ENCODE data around the gene PRSS3.
"Not testable (repeated sequence)": the region's sequence is repeated elsewhere in the genome, so short reads cannot be mapped to it uniquely, and the experiment has no call there.

Gene PRSS3

DNA sequence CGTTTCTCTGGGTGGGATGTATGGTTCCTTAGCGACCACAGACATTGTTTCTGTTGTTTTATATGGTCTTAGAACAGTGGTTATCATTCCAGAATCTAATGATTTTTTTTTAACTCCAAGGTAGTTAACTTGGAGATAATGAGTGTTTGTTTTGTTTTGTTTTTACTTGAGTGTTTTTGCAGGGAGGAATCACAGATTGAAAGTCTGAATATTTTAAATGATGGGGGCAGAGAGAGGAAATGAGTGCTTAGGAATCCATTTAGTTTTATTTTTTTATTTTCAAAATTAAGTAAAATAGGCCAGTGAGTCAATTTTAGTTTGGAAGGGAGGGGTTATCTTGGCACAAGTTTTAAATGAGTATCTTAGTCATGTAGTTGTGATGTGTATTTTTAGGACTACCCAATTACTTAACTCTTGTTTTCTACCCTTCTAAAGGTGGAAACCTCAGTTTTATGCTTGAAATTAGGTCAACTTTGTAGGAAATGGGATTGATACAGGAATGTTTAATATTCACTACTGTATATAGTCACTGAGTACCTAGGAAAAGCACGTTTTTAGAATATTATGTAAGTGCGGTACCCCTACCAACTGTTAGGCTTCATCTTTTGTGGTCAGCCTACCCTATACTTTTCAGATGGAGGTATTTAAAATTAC is 23.6 kb downstream of the PRSS3 start:
- DNase-seq = no peak

DNA sequence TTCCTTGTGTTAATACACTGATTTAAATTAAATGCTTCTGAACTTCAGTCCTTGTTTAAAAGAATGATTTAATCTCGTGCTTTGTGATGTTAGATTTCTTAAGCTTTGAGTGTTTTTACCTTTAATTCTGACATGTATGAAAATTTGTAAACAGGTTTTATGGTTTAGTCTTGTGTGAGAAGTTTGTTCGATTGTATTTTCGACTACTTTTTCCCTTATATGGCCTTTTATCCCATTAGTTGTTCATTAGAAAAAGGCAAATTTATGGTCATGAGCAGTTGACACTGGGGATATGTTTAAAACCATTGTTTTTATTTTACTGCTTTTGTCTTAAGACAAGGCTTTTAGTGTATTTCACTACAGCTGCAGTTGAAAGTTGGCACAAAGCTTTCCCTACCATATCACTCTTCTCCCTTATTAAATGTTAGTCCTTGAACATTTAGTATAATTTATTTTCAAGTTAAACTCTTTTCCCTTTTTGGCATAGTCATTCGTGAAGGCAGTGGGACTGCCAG is 24.9 kb downstream of the PRSS3 start:
- no peak for DNase-seq

DNA sequence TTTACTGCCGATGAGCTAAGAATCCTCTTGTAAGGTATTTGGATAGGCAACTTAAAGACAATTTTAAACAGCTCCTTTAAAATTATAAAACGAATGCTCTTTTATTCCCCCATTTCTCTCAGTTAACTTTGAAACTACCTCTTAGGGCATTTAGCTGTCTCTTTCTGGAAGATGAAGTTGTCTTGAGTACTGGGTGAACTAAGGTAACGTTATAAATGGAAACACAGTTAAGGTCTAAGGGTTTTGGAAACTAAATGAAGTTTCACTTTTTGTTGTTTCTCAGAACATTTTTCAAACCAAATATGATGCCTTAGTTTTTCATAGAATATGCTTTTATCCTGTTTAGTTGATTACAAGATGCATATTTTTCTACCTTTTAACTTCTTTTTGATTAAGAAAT is 28.4 kb downstream of the PRSS3 start:
- no peak for DNase-seq

DNA sequence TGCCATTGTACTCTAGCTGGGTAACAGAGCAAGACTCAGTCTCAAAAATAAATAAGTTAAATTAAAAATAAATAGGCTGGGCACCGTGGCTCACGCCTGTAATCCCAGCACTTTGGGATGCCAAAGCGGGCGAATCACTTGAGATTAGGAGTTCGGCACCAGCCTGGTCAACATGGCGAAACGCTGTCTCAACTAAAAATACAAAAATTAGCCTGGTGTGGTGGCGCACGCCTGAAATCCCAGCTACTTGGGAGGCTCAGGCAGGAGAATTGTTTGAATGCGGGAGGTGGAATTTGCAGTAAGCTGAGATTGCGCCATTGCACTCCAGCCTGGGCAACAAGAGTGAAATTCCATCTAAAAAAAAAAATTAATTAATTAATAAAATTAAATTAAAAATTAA is 31.9 kb downstream of the PRSS3 start:
- not testable (repeated sequence) for DNase-seq

DNA sequence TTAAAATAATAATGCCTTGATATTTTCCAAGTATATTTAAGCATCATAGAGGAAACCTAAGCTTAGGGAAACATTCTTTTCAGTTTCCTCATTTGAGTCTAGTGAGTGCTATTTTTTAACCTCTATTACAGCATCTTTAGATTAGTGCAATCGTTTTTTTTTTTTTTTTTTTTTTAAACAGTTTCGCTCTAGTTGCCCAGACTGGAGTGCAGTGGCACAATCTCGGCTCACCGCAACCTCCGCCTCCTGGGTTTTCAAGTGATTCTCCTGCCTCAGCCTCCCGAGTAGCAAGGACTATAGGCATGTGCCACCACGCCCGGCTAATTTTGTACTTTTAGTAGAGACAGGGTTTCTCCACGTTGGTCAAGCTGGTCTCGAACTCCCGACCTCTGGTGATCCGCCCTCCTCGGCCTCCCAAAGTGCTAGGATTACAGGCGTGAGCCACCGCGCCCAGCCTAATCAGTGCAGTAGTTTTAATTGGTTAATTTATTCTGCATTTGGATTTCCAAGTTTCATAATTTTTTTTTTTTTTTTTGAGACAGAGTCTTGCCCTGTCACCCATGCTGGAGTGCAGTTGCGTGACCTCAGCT is 34.4 kb downstream of the PRSS3 start:
- DNase-seq = not testable (repeated sequence)

DNA sequence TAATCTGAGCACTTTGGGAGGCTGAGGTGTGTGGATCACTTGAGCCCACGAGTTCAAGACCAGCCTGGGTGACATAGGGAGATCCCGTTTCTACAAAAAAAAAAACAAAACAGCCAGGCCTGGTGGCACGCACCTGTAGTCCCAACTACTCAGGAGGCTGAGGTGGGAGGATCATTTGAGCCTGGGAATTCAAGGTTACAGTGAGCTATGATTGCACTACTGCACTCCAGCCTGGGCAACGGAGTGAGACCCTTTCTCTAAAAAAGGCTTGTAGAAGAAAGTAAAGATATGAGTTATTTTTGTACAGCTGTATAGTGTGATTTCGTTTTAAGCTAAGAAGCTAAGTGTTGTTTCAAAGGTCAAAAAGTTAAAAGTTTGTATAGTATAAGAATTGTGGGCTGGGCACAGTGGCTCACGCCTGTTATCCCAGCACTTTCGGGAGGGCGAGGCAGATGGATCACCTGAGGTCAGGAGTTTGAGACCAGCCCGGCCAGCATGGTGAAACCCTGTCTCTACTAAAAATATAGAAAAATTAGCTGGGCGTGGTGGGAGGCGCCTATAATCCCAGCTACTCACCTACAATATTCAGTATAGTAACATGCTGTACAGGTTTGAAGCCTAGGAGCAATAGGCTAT is 40.4 kb downstream of the PRSS3 start:
- DNase-seq = no peak

DNA sequence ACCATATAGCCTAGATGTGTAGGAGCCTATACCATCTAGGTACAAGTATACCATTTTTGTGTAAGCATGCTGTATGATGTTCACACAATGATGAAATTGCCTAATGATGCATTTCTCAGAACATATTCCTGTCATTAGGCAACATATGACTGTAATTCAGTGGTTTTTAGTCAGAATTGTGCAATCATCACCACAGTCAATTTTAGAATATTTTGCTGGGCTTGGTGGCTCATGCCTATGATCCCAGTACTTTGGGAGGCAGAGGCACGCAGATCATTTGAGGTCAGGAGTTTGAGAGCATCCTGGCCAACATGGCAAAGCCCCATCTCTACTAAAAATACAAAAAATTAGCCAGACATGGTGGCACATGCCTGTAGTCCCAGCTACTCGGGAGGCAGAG is 40.9 kb downstream of the PRSS3 start:
- DNase-seq = peak in 1 of 5 donors; percentile 71

DNA sequence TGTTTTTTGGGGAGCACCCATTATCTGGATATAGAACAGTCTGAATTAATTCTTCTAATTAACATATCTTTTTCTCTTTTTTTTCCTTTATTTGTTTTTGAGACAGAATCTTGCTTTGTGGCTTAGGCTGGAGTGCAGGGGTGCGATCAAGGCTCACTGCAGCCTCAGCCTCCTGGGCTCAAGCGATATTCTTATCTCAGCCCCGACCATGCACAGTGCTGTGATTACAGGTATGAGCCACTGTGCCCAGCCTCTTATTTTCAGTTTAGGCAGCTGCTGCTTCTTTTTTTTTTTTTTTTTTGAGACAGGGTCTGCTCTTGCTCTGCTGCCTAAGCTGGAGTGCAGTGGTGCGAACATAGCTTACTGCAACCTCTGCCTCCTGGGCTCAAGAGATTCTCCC is 41.8 kb downstream of the PRSS3 start:
- DNase-seq = no peak

DNA sequence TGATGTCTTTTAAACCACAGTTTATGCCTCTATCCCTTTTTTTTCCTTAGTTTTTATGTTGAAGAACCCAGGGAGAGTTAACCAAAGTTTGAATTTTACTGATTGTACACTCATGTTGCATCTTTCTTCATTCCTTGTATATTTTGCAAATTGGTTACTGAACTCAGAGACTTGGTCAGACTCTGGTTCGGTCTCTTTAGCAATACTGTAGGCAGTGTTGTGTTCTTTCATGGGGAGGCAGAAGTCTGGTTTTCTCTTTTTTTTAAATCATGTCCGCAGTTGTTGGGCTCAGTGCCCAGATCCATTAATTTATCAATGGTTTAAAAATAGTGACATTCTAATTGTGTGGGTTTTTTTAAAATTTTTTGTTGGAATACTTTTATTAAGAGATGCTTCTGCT is 45.0 kb downstream of the PRSS3 start:
- no peak for DNase-seq

DNA sequence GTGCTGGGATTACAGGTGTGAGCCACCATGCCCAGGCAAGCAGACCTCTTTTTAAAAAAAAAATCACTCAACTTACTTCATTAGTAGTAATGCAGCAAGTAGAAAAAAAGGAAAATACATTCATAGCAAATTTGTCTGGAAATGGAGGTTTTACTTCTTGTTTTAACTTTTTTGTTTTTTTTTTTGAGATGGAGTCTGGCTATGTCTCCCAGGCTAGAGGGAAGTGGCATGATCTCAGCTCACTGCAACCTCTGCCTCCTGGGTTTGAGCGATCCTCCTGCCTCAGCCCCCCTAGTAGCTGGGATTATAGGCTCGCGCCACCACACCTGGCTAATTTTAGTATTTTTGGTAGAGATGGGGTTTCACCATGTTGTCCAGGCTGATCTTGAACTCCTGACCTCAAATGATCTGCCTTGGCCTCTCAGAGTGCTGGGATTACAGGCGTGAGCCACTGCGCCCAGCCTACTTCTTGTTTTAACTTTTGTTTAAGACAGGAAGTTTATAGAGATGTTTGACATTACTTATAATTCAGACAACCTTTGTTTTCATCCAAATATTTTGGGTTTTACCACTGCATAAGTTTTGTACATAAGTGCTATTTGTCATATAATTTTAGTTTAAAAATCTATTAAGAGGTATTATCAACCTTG is 48.1 kb downstream of the PRSS3 start:
- no peak for DNase-seq

DNA sequence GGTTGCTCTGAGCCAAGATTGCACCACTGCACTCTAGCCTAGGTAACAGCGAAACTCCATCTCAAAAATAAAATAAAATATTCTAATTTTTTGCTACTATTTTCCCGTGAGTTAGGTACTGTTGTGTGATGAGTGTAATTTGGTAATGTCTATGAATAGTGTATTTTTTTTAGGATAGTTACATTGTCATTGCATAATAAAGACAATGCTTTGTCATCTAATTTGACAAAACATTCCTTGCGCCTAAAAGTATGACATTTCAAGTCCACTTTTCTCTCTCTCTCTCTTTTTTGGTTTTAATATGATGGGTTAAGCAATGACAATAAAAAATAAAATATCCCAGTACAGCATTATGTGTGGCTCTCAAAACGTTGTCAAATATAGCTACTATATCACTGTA is 50.9 kb downstream of the PRSS3 start:
- DNase-seq = no peak

DNA sequence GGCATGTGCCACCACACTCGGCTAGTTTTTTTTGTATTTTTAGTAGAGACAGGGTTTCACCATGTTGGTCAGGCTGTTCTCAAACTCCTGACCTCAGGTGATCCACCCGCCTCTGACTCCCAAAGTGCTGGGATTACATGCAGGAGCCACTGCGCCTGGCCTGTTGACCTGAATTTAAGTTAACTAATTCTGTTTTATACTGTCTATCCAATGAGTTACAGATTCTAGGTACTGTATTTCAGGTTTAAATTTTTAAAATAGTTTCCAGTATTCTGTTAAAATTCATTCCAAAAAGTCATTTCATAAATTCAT is 52.5 kb downstream of the PRSS3 start:
- not testable (repeated sequence) for DNase-seq

Data from T-helper 1 cell (primary cell).